Measurements from ENCODE around the gene BEX4. TPM values are rescaled to one million over a fixed set of nuclear protein-coding genes. Genes with fewer than 3 reads are reported as not detected.
A peak's percentile ranks its signal among the peaks of the same experiment; 100 is the strongest.
"Not testable (repeated sequence)": the region's sequence is repeated elsewhere in the genome, so short reads cannot be mapped to it uniquely, and the experiment has no call there.

Gene BEX4
- total RNA-seq, 1 donor from 2014 or later, result 74.3 TPM

GRCh38 chrX:103233263-103233662 lies 18.4 kb downstream of the BEX4 start:
- TF ChIP-seq CTCF (IDR thresholded peaks at IDR 0.05; ENCODE audit: unreplicated experiment), result no peak
- Mint-ChIP-seq H3K27ac (no peak overlapping the region), H3K4me1 (no peaks in the 10 kb centered on the region), H3K27me3 (ENCODE audit: low read depth) (no peaks in the 10 kb centered on the region), H3K36me3 (no peaks in the 10 kb centered on the region), H3K4me3 (no peak overlapping the region), H3K9me3 (peaks cover 17% of the 10 kb centered on the region)
- DNase-seq (ENCODE audit: low spot score in 2 of 2, unreplicated experiment in 2 of 2), result no peak

- Mint-ChIP-seq H3K4me3 (no peak overlapping the region), H3K27ac (no peak overlapping the region), H3K27me3 (ENCODE audit: low read depth) (no peaks in the 10 kb centered on the region), H3K9me3 (peaks cover 17% of the 10 kb centered on the region), H3K4me1 (no peaks in the 10 kb centered on the region), H3K36me3 (no peaks in the 10 kb centered on the region)
- TF ChIP-seq CTCF (IDR thresholded peaks at IDR 0.05; ENCODE audit: unreplicated experiment), result no peak
- no peak for DNase-seq (ENCODE audit: low spot score in 2 of 2, unreplicated experiment in 2 of 2)
Observed at GRCh38 chrX:103234869-103235268, 20.0 kb downstream of the BEX4 start.

- not testable (repeated sequence) for H3K27ac Mint-ChIP-seq; H3K4me3 Mint-ChIP-seq; DNase-seq (ENCODE audit: low spot score in 2 of 2, unreplicated experiment in 2 of 2); H3K36me3 Mint-ChIP-seq; H3K27me3 Mint-ChIP-seq (ENCODE audit: low read depth); H3K4me1 Mint-ChIP-seq
- H3K9me3 Mint-ChIP-seq, result peaks cover 20% of the 10 kb centered on the region
Observed at GRCh38 chrX:103235608-103236007, 20.7 kb downstream of the BEX4 start.

- Mint-ChIP-seq H3K36me3 (no peaks in the 10 kb centered on the region), H3K4me3 (no peak overlapping the region), H3K27ac (no peak overlapping the region), H3K4me1 (no peaks in the 10 kb centered on the region), H3K27me3 (ENCODE audit: low read depth) (no peaks in the 10 kb centered on the region), H3K9me3 (peaks cover 20% of the 10 kb centered on the region)
- DNase-seq (ENCODE audit: low spot score in 2 of 2, unreplicated experiment in 2 of 2), result no peak
- TF ChIP-seq CTCF (IDR thresholded peaks at IDR 0.05; ENCODE audit: unreplicated experiment), result no peak
Observed at GRCh38 chrX:103236296-103236695, 21.4 kb downstream of the BEX4 start.

- H3K36me3 Mint-ChIP-seq, result no peaks in the 10 kb centered on the region
- no peak for TF ChIP-seq CTCF (IDR thresholded peaks at IDR 0.05; ENCODE audit: unreplicated experiment)
- no peaks in the 10 kb centered on the region for H3K4me1 Mint-ChIP-seq
- H3K4me3 Mint-ChIP-seq, result no peak overlapping the region
- no peak overlapping the region for H3K27ac Mint-ChIP-seq
- DNase-seq (ENCODE audit: low spot score in 2 of 2, unreplicated experiment in 2 of 2), result no peak
- no peaks in the 10 kb centered on the region for H3K27me3 Mint-ChIP-seq (ENCODE audit: low read depth)
- peaks cover 19% of the 10 kb centered on the region for H3K9me3 Mint-ChIP-seq
Observed at GRCh38 chrX:103240155-103240554, 25.2 kb downstream of the BEX4 start.

GRCh38 chrX:103248553-103248952 lies 33.6 kb downstream of the BEX4 start:
- H3K4me1 Mint-ChIP-seq, result peaks cover 21% of the 10 kb centered on the region
- H3K27me3 Mint-ChIP-seq (ENCODE audit: low read depth), result no peaks in the 10 kb centered on the region
- DNase-seq (ENCODE audit: low spot score in 2 of 2, unreplicated experiment in 2 of 2), result no peak
- no peak overlapping the region for H3K4me3 Mint-ChIP-seq
- H3K36me3 Mint-ChIP-seq, result peaks cover under 1% of the 10 kb centered on the region
- peaks cover 9% of the 10 kb centered on the region for H3K9me3 Mint-ChIP-seq
- peak; percentile 51 for TF ChIP-seq CTCF (IDR thresholded peaks at IDR 0.05; ENCODE audit: unreplicated experiment)
- H3K27ac Mint-ChIP-seq, result no peak overlapping the region

Data from mesothelial cell of epicardium (in vitro differentiated cells).